Keratinocyte (primary cell): Measurements from ENCODE around the gene AGFG1. TPM values are rescaled to one million over a fixed set of nuclear protein-coding genes. Genes with fewer than 3 reads are reported as not detected.

Experiments used
- DNase-seq: peaks from one replicate; pipeline ENCODE4 v3.0.0-alpha.2; 2011; ENCODE audit warnings: low read depth, missing footprints, low spot score
- FAIRE-seq: peaks from 2 replicates; lab custom pipeline; 2011; peaks lifted over from hg19 to GRCh38; lab: Jason Lieb, UNC
- H2AFZ ChIP-seq: 2 replicates; pipeline ENCODE4 v1.6.0; 2012; ENCODE audit warnings: low read length, control low read depth, inconsistent platforms; ENCODE audit not compliant: control insufficient read depth
- H3K27ac ChIP-seq: 2 replicates; pipeline ENCODE4 v1.5.1; 2011; ENCODE audit warnings: low read length; ENCODE audit not compliant: control insufficient read depth, insufficient read depth
- H3K27me3 ChIP-seq: 3 replicates; pipeline ENCODE4 v1.6.0; 2011; ENCODE audit warnings: low read length; ENCODE audit not compliant: control insufficient read depth, insufficient read depth; ENCODE audit errors: extremely low read depth
- H3K36me3 ChIP-seq, 2 experiments: 2 replicates in 1 of 2; 3 replicates in 1 of 2; pipeline ENCODE4 v1.5.1; 2011; ENCODE audit warnings: low read length in 2 of 2, mild to moderate bottlenecking in 1 of 2; ENCODE audit not compliant: control insufficient read depth in 2 of 2, insufficient read depth in 2 of 2; ENCODE audit errors: extremely low read depth in 1 of 2
- H3K4me1 ChIP-seq: 3 replicates; pipeline ENCODE4 v1.5.1; 2011; ENCODE audit warnings: low read length; ENCODE audit not compliant: control insufficient read depth, insufficient read depth; ENCODE audit errors: extremely low read depth
- H3K4me2 ChIP-seq: 3 replicates; pipeline ENCODE4 v1.6.0; 2011; ENCODE audit warnings: low read depth, low read length; ENCODE audit not compliant: control insufficient read depth, insufficient read depth; ENCODE audit errors: extremely low read depth
- H3K4me3 ChIP-seq, 3 experiments: fragments of 200-600 bp in 1 of 3; sonication (generic) in 1 of 3; 2 replicates in 2 of 3; 3 replicates in 1 of 3; pipeline ENCODE4 v1.5.1; 2011 to 2016; ENCODE audit warnings: low read length in 3 of 3, mild to moderate bottlenecking in 3 of 3, control low read depth in 2 of 3, inconsistent platforms in 1 of 3, low read depth in 1 of 3, mixed read lengths in 1 of 3, mixed run types in 1 of 3, moderate library complexity in 1 of 3; ENCODE audit not compliant: control insufficient read depth in 2 of 3, insufficient read depth in 2 of 3; ENCODE audit errors: extremely low read depth in 1 of 3
- H3K79me2 ChIP-seq: 2 replicates; pipeline ENCODE4 v1.6.0; 2012; ENCODE audit warnings: low read length; ENCODE audit not compliant: control insufficient read depth, insufficient read depth
- H3K9ac ChIP-seq: 3 replicates; pipeline ENCODE4 v1.6.0; 2011; ENCODE audit warnings: low read length; ENCODE audit not compliant: control insufficient read depth, insufficient read depth; ENCODE audit errors: extremely low read depth
- H3K9me1 ChIP-seq: 3 replicates; pipeline ENCODE4 v1.6.0; 2011; ENCODE audit warnings: low read length; ENCODE audit not compliant: control insufficient read depth, insufficient read depth; ENCODE audit errors: extremely low read depth
- H3K9me3 ChIP-seq: 2 replicates; pipeline ENCODE4 v1.5.1; 2012; ENCODE audit warnings: low read depth, low read length; ENCODE audit not compliant: control insufficient read depth
- H4K20me1 ChIP-seq: 3 replicates; pipeline ENCODE4 v1.6.0; 2011; ENCODE audit warnings: low read length; ENCODE audit not compliant: control insufficient read depth, insufficient read depth; ENCODE audit errors: extremely low read depth
- CTCF ChIP-seq, 3 experiments: IDR thresholded peaks in 1 of 3; conservative IDR thresholded peaks in 1 of 3; optimal IDR thresholded peaks in 1 of 3; 2 replicates in 2 of 3; 3 replicates in 1 of 3; pipeline versions ENCODE3 to v1.5.1; 2011; ENCODE audit warnings: low read length in 3 of 3, mild to moderate bottlenecking in 3 of 3, moderate library complexity in 2 of 3, control low read depth in 1 of 3, inconsistent platforms in 1 of 3; ENCODE audit not compliant: insufficient read depth in 2 of 3; ENCODE audit errors: extremely low read depth in 1 of 3
- EZH2 ChIP-seq: IDR thresholded peaks from one replicate; pipeline ENCODE4 v1.6.1; 2012; ENCODE audit warnings: inconsistent platforms, mild to moderate bottlenecking, low read length, moderate library complexity
- dilution Hi-C: fragments of 300-500 bp; cut with MboI; formaldehyde crosslinking; loops from one replicate; pipeline ENCODE4 v1.7.0; 2020; ENCODE audit warnings: low sequenced_read_pairs; ENCODE audit not compliant: extremely low pct_ligation_motif_present
- polyA plus RNA-seq, 5 experiments: library from polyadenylated mRNA; depleted of rRNA in 3 of 5; stranded (reverse) in 3 of 5; stranded (forward) in 1 of 5; unstranded in 1 of 5; fragments of >200 nt; gene quantifications; 1 replicate in 1 of 5; 2 replicates in 3 of 5; 3 replicates in 1 of 5; pipeline versions ENCODE4 v1.2.1 to v1.2.3, GENCODE V29; 2011 to 2012; ENCODE audit warnings: missing spikeins in 2 of 5, low read depth in 1 of 5, low replicate concordance in 1 of 5

AGFG1 gene
- polyA plus RNA-seq, 1 donor (not counting 4 experiments of a cell fraction or from before 2014, with no cell fraction given), result 111 TPM

- FAIRE-seq (no peak), DNase-seq (no peak)
- dilution Hi-C loops, result no loop called here
- no peak overlapping the region for H3K27ac ChIP-seq
- no peaks in the 10 kb centered on the region for H3K4me1 ChIP-seq
- H3K9me1 ChIP-seq, result no peaks in the 10 kb centered on the region
- no peaks in the 10 kb centered on the region for H3K27me3 ChIP-seq
- no peaks in the 10 kb centered on the region for H3K36me3 ChIP-seq
- no peak overlapping the region for H2AFZ ChIP-seq
- no peaks in the 10 kb centered on the region for H3K79me2 ChIP-seq
- TF ChIP-seq CTCF (optimal IDR thresholded peaks at IDR 0.05 in 1 of 3, IDR thresholded peaks at IDR 0.05 in 1 of 3, conservative IDR thresholded peaks at IDR 0.05 in 1 of 3; ENCODE audit: extremely low read depth in 1 of 3, insufficient read depth in 2 of 3, low read length in 3 of 3), result no peak
- no peak for TF ChIP-seq EZH2
- H3K9me3 ChIP-seq, result no peaks in the 10 kb centered on the region
- no peak overlapping the region for H3K9ac ChIP-seq
- H3K4me2 ChIP-seq, result no peak overlapping the region
- H4K20me1 ChIP-seq, result no peaks in the 10 kb centered on the region
- H3K4me3 ChIP-seq, result no peak overlapping the region
These were observed 27.9 kb upstream of the AGFG1 start for GRCh38 chr2:227443889-227444568.

DNA sequence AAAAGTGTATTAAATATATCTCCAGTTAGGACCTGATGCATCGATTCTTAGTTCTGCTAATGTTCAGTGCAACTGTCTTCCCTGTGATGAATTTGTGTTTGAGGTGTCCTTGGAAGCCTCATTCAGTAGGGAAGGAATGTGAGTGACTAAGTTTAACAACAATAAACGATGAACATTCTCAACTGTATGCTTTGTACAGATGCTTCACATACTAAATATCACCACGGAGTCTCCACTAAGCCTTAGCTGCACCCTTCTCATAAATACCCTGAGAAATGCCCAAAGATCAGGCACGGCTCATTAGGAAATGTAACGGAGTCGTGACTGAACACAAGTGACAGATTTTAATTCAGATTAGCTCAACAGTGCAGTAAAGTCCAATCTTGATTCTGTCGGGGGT is 24.4 kb upstream of the AGFG1 start:
- Histone ChIP-seq H3K79me2 (no peaks in the 10 kb centered on the region), H3K36me3 (no peaks in the 10 kb centered on the region), H3K27me3 (no peaks in the 10 kb centered on the region), H2AFZ (no peak overlapping the region), H3K4me3 (no peak overlapping the region), H3K4me2 (no peak overlapping the region), H3K9ac (no peak overlapping the region), H3K4me1 (no peaks in the 10 kb centered on the region), H3K9me3 (no peaks in the 10 kb centered on the region), H3K27ac (no peak overlapping the region), H4K20me1 (no peaks in the 10 kb centered on the region), H3K9me1 (no peaks in the 10 kb centered on the region)
- dilution Hi-C loops, result no loop called here
- FAIRE-seq (no peak), DNase-seq (no peak)
- no peak for TF ChIP-seq EZH2
- no peak for TF ChIP-seq CTCF (optimal IDR thresholded peaks at IDR 0.05 in 1 of 3, IDR thresholded peaks at IDR 0.05 in 1 of 3, conservative IDR thresholded peaks at IDR 0.05 in 1 of 3; ENCODE audit: extremely low read depth in 1 of 3, insufficient read depth in 2 of 3, low read length in 3 of 3)
